Measurements from ENCODE around the gene CCDC87. TPM values are rescaled to one million over a fixed set of nuclear protein-coding genes. Genes with fewer than 3 reads are reported as not detected.
"Not testable (repeated sequence)": the region's sequence is repeated elsewhere in the genome, so short reads cannot be mapped to it uniquely, and the experiment has no call there.

The CCDC87 gene, protein sequence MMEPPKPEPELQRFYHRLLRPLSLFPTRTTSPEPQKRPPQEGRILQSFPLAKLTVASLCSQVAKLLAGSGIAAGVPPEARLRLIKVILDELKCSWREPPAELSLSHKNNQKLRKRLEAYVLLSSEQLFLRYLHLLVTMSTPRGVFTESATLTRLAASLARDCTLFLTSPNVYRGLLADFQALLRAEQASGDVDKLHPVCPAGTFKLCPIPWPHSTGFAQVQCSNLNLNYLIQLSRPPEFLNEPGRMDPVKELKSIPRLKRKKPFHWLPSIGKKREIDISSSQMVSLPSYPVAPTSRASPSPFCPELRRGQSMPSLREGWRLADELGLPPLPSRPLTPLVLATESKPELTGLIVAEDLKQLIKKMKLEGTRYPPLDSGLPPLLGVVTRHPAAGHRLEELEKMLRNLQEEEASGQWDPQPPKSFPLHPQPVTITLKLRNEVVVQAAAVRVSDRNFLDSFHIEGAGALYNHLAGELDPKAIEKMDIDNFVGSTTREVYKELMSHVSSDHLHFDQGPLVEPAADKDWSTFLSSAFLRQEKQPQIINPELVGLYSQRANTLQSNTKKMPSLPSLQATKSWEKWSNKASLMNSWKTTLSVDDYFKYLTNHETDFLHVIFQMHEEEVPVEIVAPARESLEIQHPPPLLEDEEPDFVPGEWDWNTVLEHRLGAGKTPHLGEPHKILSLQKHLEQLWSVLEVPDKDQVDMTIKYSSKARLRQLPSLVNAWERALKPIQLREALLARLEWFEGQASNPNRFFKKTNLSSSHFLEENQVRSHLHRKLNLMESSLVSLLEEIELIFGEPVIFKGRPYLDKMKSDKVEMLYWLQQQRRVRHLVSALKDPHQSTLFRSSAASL
- under 1 TPM; 0.55 to 0.70 TPM for total RNA-seq

DNA sequence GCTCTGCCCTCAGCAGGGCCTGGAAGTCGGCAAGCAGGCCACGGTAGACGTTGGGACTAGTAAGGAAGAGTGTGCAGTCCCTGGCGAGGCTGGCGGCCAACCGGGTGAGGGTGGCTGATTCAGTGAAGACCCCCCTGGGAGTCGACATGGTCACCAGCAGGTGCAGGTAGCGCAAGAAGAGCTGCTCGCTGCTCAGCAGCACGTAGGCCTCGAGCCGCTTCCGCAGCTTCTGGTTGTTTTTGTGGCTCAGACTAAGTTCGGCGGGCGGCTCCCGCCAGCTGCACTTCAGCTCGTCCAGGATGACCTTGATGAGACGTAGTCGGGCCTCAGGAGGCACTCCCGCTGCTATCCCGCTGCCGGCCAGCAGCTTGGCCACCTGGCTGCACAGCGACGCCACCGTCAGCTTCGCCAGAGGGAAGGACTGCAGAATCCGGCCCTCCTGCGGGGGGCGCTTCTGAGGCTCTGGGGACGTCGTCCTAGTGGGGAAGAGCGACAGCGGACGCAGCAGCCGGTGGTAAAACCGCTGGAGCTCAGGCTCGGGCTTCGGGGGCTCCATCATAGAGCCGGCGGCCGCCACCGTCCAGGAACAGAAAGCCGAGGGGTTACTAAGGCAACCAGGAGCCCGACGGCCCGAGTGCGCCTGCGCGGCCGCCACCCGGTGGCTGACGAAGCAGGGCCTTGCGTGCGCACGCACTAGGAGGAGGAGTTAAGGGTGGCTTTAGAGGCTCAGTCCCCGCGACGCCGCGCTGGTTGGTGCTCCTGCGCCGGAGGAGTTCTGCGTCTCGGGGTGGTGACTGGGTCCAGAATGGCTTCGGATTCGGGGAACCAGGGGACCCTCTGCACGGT lies at the start of gene CCDC87, which contains the start of gene CCS:
TSS of gene CCDC87 (minus strand) at position 607 of the 846 bp plus-strand sequence. CDS start at position 559, 48 bp downstream.
TSS of gene CCS (plus strand) at position 729 of the 846 bp plus-strand sequence. CDS start at position 806, 77 bp downstream.
- Mint-ChIP-seq H3K4me3 (peak within 1 kb of the TSS; percentile 100), H3K27me3 (ENCODE audit: low read depth) (no peaks in the 10 kb centered on the region), H3K36me3 (ENCODE audit: low read depth) (peaks cover 3% of the 10 kb centered on the region), H3K27ac (peak within 1 kb of the TSS; percentile 98), H3K4me1 (ENCODE audit: low read depth) (peaks cover 37% of the 10 kb centered on the region), H3K9me3 (ENCODE audit: insufficient read depth) (no peaks in the 10 kb centered on the region)
- ATAC-seq = peak; percentile 97
- POLR2A ChIA-PET = interaction anchor here (0.6 to 2.5 kb wide), 8 partner anchors 24 to 221 kb away, joined by 3 to 10 read pairs (median 4); partner anchors contain the start of genes RBM14, RBM4 and SLC29A2
- peak; percentile 99 for DNase-seq
- CTCF ChIA-PET = interaction anchor here (0.8 to 7.9 kb wide), 21 partner anchors 9 to 249 kb away, joined by 3 to 63 read pairs (median 5); partner anchors contain the start of genes CTSF, DPP3, RBM14 and RBM4

DNA sequence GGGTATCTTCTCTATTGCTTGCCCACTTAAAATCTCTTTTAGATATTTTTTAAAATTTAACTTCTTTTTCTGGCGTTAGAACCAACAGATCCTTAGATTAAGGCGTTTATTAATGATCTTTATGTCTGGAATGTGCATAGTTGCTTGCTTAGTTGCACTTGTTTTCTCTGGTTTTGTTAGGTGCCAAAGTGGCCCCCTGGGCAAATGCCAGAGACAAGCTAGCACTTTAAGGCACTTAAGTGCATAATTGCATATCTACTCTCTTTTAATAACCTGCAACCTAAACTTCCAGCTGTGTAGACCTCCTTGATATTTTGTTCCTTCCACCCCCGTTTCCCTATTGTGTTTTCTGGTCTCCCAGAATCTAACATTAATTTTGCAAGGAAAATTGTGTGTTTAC lies 49.0 kb upstream of the CCDC87 start:
- Mint-ChIP-seq H3K27ac (no peak overlapping the region), H3K9me3 (ENCODE audit: insufficient read depth) (no peaks in the 10 kb centered on the region), H3K4me1 (ENCODE audit: low read depth) (peaks cover 87% of the 10 kb centered on the region), H3K4me3 (peak overlapping the region; percentile 98), H3K36me3 (ENCODE audit: low read depth) (peaks cover 92% of the 10 kb centered on the region), H3K27me3 (ENCODE audit: low read depth) (no peaks in the 10 kb centered on the region)
- DNase-seq (no peak), ATAC-seq (no peak)
- ChIA-PET CTCF (interaction anchor here (0.7 to 1.4 kb wide), 2 partner anchors 36 kb away, joined by 4 to 5 read pairs; partner anchors contain the start of gene RBM4B), POLR2A (interaction anchor here (6.3 kb wide), 1 partner anchor 26 kb away, joined by 78 read pairs; the partner anchor contains the start of gene RBM14)

DNA sequence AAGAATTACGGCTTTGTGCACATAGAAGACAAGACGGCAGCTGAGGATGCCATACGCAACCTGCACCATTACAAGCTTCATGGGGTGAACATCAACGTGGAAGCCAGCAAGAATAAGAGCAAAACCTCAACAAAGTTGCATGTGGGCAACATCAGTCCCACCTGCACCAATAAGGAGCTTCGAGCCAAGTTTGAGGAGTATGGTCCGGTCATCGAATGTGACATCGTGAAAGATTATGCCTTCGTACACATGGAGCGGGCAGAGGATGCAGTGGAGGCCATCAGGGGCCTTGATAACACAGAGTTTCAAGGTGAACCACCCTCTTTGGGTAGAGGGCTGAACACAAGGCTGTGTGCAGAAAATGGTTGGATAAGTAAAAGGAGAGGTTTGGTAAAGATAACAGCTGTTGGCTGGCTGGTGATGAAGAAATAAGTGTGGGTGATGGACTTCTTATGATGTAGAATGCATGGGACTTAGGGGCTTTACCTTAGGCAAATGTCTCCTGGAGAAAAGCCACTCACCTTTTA lies 47.0 kb upstream of the CCDC87 start:
- POLR2A ChIA-PET = interaction anchor here (0.6 to 6.3 kb wide), 9 partner anchors 10 to 204 kb away, joined by 3 to 78 read pairs (median 8); partner anchors contain the start of genes CCDC87, CCS, RBM14 and RBM4B
- peaks cover 83% of the 10 kb centered on the region for H3K36me3 Mint-ChIP-seq (ENCODE audit: low read depth)

DNA sequence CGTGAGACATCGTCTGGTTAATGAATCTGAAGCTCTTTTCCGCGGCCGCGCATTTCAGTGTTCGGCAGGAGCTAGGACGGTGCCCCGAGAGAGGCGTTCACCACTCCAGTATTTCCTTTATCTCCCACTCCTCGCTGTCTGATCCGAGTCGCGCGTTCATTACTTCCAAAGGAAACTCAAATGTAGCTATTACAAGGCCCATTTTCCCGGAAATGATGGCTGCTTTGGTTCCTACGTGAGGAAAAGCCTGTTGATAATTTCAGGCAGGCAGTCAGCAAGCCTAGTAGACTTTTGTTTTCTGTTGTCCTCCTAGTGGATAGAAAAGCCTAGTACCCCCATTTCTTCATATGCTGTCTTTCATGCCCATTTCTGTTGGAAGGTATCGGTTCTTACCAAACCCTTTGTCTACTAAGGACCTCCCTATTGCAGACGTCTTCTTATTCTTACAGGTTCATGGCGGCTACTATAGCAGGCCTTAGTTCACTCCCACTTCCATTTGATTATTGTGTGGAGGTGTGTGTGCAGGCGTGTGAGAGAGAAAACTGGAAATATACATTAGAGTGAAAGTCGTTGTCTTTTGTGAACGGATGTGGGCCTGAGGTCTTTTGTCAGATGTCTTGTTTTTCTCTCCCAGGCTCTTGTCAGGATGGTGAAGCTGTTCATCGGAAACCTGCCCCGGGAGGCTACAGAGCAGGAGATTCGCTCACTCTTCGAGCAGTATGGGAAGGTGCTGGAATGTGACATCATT lies 46.4 kb upstream of the CCDC87 start:
- peak; percentile 3 for ATAC-seq
- POLR2A ChIA-PET = interaction anchor here (0.5 to 6.3 kb wide), 16 partner anchors 11 to 1141 kb away, joined by 3 to 78 read pairs (median 6); partner anchors contain the start of genes ACTN3, CCDC87, CCS and RBM14
- Mint-ChIP-seq H3K27me3 (ENCODE audit: low read depth) (no peaks in the 10 kb centered on the region), H3K4me1 (ENCODE audit: low read depth) (peaks cover 68% of the 10 kb centered on the region), H3K36me3 (ENCODE audit: low read depth) (peaks cover 82% of the 10 kb centered on the region), H3K27ac (peak overlapping the region; percentile 98), H3K4me3 (peak overlapping the region; percentile 98), H3K9me3 (ENCODE audit: insufficient read depth) (no peaks in the 10 kb centered on the region)
- CTCF ChIA-PET = interaction anchor here (0.9 to 4.3 kb wide), 14 partner anchors 10 to 250 kb away, joined by 3 to 32 read pairs (median 6); partner anchors contain the start of genes CCDC87, CCS, RBM14 and RBM4B
- DNase-seq = peak; percentile 53

More for the DNA sequence above, 47.0 kb upstream of the CCDC87 start:
- not testable (repeated sequence) for DNase-seq; H3K9me3 Mint-ChIP-seq (ENCODE audit: insufficient read depth); H3K27me3 Mint-ChIP-seq (ENCODE audit: low read depth); ATAC-seq
- peak overlapping the region; percentile 98 for H3K27ac Mint-ChIP-seq
- CTCF ChIA-PET = interaction anchor here (1.2 to 4.3 kb wide), 5 partner anchors 10 to 62 kb away, joined by 3 to 32 read pairs (median 11); partner anchors contain the start of genes RBM14 and RBM4B
- H3K4me3 Mint-ChIP-seq = peak overlapping the region; percentile 98
- H3K4me1 Mint-ChIP-seq (ENCODE audit: low read depth) = peaks cover 72% of the 10 kb centered on the region

DNA sequence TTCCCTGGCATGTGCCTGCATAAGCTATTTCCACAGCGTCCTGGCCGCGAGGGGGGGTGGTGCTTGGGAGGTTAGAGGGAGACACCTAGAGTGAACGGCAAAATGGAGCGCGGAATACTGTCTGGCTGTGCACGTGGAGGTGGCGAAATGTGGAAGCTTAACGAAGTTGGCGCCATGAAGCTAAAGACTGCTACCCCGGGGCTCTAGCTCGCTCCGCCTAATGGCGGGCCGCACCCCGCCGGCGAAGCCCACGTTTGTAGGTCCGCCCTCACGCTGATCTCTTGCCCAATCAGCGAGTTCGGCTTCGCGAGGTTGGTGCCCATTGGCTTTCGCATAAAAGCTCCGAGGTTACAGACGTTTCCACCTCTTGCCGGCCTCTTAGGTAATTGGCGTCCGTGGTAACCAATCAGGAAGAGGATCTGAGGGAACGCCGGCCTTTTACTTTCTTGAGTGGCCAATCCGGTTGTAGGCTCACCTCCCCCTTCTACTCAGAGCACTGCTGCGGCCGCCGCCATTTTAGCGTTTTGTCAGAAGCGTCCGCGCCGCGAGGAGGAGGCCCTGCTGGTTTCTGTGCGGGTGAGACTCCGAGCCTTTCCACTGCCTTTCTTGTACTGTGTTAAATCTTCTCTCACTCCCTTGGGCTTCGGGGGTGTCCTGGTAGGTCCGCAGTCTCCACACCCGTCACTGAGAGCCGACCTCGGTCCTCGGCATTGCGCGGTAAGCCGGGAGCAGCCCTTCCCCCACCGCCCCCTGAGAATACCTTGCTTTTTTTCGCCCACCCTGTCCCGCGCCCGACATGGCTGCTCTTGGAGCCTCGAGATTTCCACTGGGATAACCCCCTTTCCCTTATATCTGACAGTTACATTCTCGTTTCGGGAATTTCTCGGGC lies 45.6 kb upstream of the CCDC87 start, which contains the start of gene RBM4:
TSS of gene RBM4 (plus strand) at position 527 of the 889 bp plus-strand sequence. CDS start 1,009 bp downstream, outside the sequence.
- no peaks in the 10 kb centered on the region for H3K9me3 Mint-ChIP-seq (ENCODE audit: insufficient read depth)
- no peaks in the 10 kb centered on the region for H3K27me3 Mint-ChIP-seq (ENCODE audit: low read depth)
- peaks cover 77% of the 10 kb centered on the region for H3K36me3 Mint-ChIP-seq (ENCODE audit: low read depth)
- H3K4me1 Mint-ChIP-seq (ENCODE audit: low read depth) = peaks cover 62% of the 10 kb centered on the region
- POLR2A ChIA-PET = interaction anchor here (0.5 to 6.3 kb wide), 25 partner anchors 8 to 1140 kb away, joined by 3 to 78 read pairs (median 5); partner anchors contain the start of genes ACTN3, CCDC87, CCS and RBM14
- CTCF ChIA-PET = interaction anchor here (0.7 to 4.3 kb wide), 25 partner anchors 7 to 250 kb away, joined by 3 to 32 read pairs (median 4); partner anchors contain the start of genes CCDC87, CCS, DPP3 and PELI3
- H3K4me3 Mint-ChIP-seq = peak within 1 kb of the TSS; percentile 98
- H3K27ac Mint-ChIP-seq = peak within 1 kb of the TSS; percentile 98
- DNase-seq = peak; percentile 99
- ATAC-seq = peak; percentile 95

DNA sequence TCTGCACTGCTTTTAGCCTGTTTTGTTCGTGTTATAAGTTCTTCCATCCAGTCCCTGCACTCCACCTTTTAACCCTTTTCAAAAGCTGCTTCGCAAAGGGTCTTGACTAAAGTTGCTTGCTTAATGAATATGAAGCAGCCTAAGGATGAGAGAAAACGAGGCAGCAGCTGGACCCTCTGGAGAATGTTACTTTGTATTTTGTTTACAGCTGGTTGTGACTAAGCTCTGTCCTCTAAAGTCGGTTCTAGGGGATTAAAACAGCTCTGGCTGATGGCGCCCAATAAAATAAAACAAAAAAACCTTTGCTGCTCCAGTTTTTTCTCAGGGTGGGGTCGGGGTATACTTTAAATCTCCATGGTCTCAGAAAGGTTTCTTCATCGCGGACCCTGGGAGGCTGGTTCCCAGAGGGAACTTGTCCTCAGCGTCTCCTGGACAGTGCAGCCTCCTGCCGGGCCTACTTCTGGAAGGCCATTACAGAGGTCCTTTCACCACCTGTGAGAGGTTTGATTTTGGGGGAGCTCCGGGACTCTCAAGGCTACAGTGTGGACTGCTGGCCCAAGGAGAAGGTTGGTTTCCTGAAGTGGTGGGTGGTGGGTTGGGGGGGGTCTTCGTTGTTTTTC lies 44.8 kb upstream of the CCDC87 start:
- H3K27ac Mint-ChIP-seq = peak overlapping the region; percentile 98
- peak overlapping the region; percentile 98 for H3K4me3 Mint-ChIP-seq
- no peaks in the 10 kb centered on the region for H3K9me3 Mint-ChIP-seq (ENCODE audit: insufficient read depth)
- peaks cover 54% of the 10 kb centered on the region for H3K4me1 Mint-ChIP-seq (ENCODE audit: low read depth)
- ChIA-PET POLR2A (interaction anchor here (0.7 to 6.3 kb wide), 20 partner anchors 9 to 265 kb away, joined by 3 to 78 read pairs (median 4); partner anchors contain the start of genes ACTN3, CCDC87, CCS and RBM14), CTCF (interaction anchor here (0.7 to 4.3 kb wide), 22 partner anchors 8 to 249 kb away, joined by 3 to 32 read pairs (median 4); partner anchors contain the start of genes CCDC87, CCS, DPP3 and PELI3)
- DNase-seq (peak; percentile 22), ATAC-seq (no peak)
- peaks cover 72% of the 10 kb centered on the region for H3K36me3 Mint-ChIP-seq (ENCODE audit: low read depth)
- H3K27me3 Mint-ChIP-seq (ENCODE audit: low read depth) = no peaks in the 10 kb centered on the region

DNA sequence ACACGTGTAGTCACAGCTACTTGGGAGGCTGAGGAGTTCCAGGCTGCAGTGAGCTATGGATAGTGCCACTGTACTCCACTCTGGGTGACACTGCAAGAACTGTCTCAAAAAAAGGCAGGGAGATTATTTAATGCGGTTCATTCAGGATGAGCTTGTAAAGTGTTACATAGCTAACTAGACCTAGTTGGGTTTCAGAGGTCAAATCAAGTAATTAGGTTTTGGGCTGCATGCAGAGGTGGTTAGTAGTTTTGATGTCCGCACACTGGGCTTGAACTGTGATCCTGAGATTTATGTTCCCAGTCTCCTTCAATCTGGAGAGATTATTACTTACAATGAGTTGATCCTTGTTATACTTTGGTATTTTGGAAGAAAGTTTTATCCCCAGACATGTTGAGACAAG lies 43.5 kb upstream of the CCDC87 start:
- ChIA-PET CTCF (interaction anchor here (0.9 to 4.3 kb wide), 4 partner anchors 14 to 45 kb away, joined by 4 to 32 read pairs (median 19); partner anchors contain the start of genes CCDC87, CCS and RBM4B), POLR2A (interaction anchor here (0.7 to 6.3 kb wide), 5 partner anchors 11 to 41 kb away, joined by 3 to 78 read pairs (median 33); partner anchors contain the start of genes RBM14 and RBM4B)
- Mint-ChIP-seq H3K4me3 (no peak overlapping the region), H3K27ac (peak overlapping the region; percentile 61), H3K9me3 (ENCODE audit: insufficient read depth) (no peaks in the 10 kb centered on the region), H3K4me1 (ENCODE audit: low read depth) (peaks cover 48% of the 10 kb centered on the region), H3K27me3 (ENCODE audit: low read depth) (no peaks in the 10 kb centered on the region), H3K36me3 (ENCODE audit: low read depth) (peaks cover 68% of the 10 kb centered on the region)
- no peak for ATAC-seq
- no peak for DNase-seq

DNA sequence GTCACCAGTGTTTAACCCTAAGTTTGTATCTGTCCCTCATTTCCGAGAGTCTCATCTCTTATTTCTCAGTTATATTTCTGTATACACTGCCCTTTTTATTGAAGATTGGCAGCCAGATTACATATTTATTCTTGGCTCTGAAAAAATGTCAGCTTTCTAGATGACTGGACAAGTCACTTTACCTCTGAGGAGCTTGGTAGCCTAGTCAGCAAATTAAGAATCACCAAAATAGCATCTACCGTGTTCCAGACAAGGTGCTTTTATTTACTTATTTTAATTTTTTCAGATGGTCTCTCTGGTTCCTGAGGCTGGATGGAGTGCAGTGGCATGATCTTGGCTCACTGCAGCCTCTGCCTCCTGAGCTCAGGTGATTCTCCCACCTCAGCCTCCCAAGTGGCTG lies 40.1 kb upstream of the CCDC87 start:
- no peak overlapping the region for H3K27ac Mint-ChIP-seq
- no peak for ATAC-seq
- ChIA-PET CTCF (no interaction called here), POLR2A (interaction anchor here (0.7 to 3.3 kb wide), 3 partner anchors 9 to 16 kb away, joined by 3 to 16 read pairs (median 5); partner anchors contain the start of gene RBM14)
- peaks cover 61% of the 10 kb centered on the region for H3K36me3 Mint-ChIP-seq (ENCODE audit: low read depth)
- DNase-seq = no peak
- H3K9me3 Mint-ChIP-seq (ENCODE audit: insufficient read depth) = no peaks in the 10 kb centered on the region
- no peak overlapping the region for H3K4me3 Mint-ChIP-seq
- H3K4me1 Mint-ChIP-seq (ENCODE audit: low read depth) = peaks cover 39% of the 10 kb centered on the region
- H3K27me3 Mint-ChIP-seq (ENCODE audit: low read depth) = no peaks in the 10 kb centered on the region

All from activated CD8-positive, alpha-beta T cell treated with anti-CD3 and anti-CD28 coated beads, Interleukin-2, amount 10 ng/mL, durations not matched to agents 7 days and 5 days (primary cell).